Measurements from ENCODE around the gene MAGOHB.

- no peak for TF ChIP-seq CTCF (IDR thresholded peaks at IDR 0.05)
- TF ChIP-seq POLR2AphosphoS5 (IDR thresholded peaks at IDR 0.05; ENCODE audit: low read depth, low read length) = no peak
- no peak for TF ChIP-seq REST (IDR thresholded peaks at IDR 0.05; ENCODE audit: insufficient read depth in 1 of 2, low read depth in 2 of 2, low read length in 1 of 2)
- no peak for TF ChIP-seq SIN3A (IDR thresholded peaks at IDR 0.05; ENCODE audit: borderline replicate concordance, insufficient read depth, low read depth, low read length)
- no peak for TF ChIP-seq TCF7L2 (IDR thresholded peaks at IDR 0.05; ENCODE audit: low read depth, low read length)
Observed at GRCh38 chr12:10554228-10554755, 59.1 kb downstream of the MAGOHB start.
